HEK293T (cell line): Measurements from ENCODE around the gene FAM9C.

Source experiments
- ARNT ChIP-seq: fragments of 450-650 bp; IDR thresholded peaks from 2 replicates; pipeline ENCODE4 v1.6.1; 2017; ENCODE audit warnings: mild to moderate bottlenecking
- BHLHE40 ChIP-seq: fragments of 450-650 bp; IDR thresholded peaks from 2 replicates; pipeline ENCODE4 v1.6.1; 2016; ENCODE audit warnings: mild to moderate bottlenecking, moderate library complexity, borderline replicate concordance
- ELF4 ChIP-seq: fragments of 450-650 bp; IDR thresholded peaks from 2 replicates; pipeline ENCODE4 v1.6.1; 2017; ENCODE audit warnings: antibody characterized with exemption
- FOXA1 ChIP-seq: fragments of 450-650 bp; IDR thresholded peaks from 2 replicates; pipeline ENCODE4 v1.6.1; 2016; ENCODE audit warnings: mild to moderate bottlenecking
- FOXK2 ChIP-seq: fragments of 450-650 bp; IDR thresholded peaks from 2 replicates; pipeline ENCODE4 v1.6.1; 2016; ENCODE audit warnings: mild to moderate bottlenecking
- FOXM1 ChIP-seq: fragments of 450-650 bp; IDR thresholded peaks from 2 replicates; pipeline ENCODE4 v1.6.1; 2017; ENCODE audit warnings: mild to moderate bottlenecking, borderline replicate concordance
- HDGF ChIP-seq: fragments of 450-650 bp; IDR thresholded peaks from 2 replicates; pipeline ENCODE4 v1.6.1; 2017; ENCODE audit warnings: antibody characterized with exemption, borderline replicate concordance
- NFRKB ChIP-seq: fragments of 450-650 bp; IDR thresholded peaks from 2 replicates; pipeline ENCODE4 v1.6.1; 2016; ENCODE audit warnings: mild to moderate bottlenecking, moderate library complexity
- SP1 ChIP-seq: fragments of 450-650 bp; IDR thresholded peaks from 2 replicates; pipeline ENCODE4 v1.6.1; 2017
- SUZ12 ChIP-seq: fragments of 450-650 bp; IDR thresholded peaks from 2 replicates; pipeline ENCODE4 v1.6.1; 2016; ENCODE audit warnings: mild to moderate bottlenecking
- TARDBP ChIP-seq: fragments of 450-650 bp; IDR thresholded peaks from 2 replicates; pipeline ENCODE4 v1.6.1; 2016
- ZNF384 ChIP-seq: fragments of 450-650 bp; IDR thresholded peaks from 2 replicates; pipeline ENCODE4 v1.6.1; 2016
- TF ChIP-seq, protein P1 (sequence below): fragments of 450-650 bp; IDR thresholded peaks from 2 replicates; pipeline ENCODE4 v1.6.1; 2016

DNA sequence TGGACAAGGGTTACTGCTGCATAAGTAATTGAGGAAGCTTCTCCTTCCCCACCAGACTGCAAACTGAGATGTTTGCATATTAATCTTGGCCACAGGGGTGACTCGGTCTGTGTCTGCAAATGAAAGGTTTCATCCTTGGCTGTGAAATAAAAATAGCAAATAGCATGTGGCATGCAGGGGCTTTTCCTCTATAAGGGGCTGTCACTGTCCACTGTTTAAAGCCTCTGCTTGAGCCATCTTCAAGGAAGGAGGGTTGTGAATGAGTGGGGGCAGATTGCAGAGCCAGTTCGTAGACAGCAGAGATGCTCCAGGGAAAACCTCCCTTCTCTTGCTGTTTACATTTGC lies 36.3 kb downstream of the FAM9C start:
- TF ChIP-seq NFRKB (no peak), ELF4 (no peak), FOXA1 (no peak), SUZ12 (no peak), FOXM1 (no peak), FOXK2 (no peak), BHLHE40 (no peak), SP1 (no peak), HDGF (no peak), ARNT (no peak), TARDBP (no peak), ZNF384 (no peak)
- TF ChIP-seq, protein P1, sequence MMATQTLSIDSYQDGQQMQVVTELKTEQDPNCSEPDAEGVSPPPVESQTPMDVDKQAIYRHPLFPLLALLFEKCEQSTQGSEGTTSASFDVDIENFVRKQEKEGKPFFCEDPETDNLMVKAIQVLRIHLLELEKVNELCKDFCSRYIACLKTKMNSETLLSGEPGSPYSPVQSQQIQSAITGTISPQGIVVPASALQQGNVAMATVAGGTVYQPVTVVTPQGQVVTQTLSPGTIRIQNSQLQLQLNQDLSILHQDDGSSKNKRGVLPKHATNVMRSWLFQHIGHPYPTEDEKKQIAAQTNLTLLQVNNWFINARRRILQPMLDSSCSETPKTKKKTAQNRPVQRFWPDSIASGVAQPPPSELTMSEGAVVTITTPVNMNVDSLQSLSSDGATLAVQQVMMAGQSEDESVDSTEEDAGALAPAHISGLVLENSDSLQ, result no peak
